Mammary epithelial cell (primary cell): ENCODE data around the gene CTDSP1.

Experiments used
- EZH2 ChIP-seq: IDR thresholded peaks from 2 replicates; pipeline ENCODE4 v1.6.1; 2012; ENCODE audit warnings: low read length, inconsistent platforms, borderline replicate concordance
- TF ChIP-seq, protein P1 (sequence below), 2 donors: IDR thresholded peaks in 1 of 2; conservative IDR thresholded peaks in 1 of 2; 2 replicates each; pipeline ENCODE4 v1.5.1; 2011 to 2012; ENCODE audit warnings: inconsistent platforms in 2 of 2, low read length in 2 of 2, mild to moderate bottlenecking in 2 of 2, control low read depth in 1 of 2, low read depth in 1 of 2; ENCODE audit not compliant: insufficient read depth in 1 of 2; ENCODE audit errors: extremely low read depth in 1 of 2

DNA sequence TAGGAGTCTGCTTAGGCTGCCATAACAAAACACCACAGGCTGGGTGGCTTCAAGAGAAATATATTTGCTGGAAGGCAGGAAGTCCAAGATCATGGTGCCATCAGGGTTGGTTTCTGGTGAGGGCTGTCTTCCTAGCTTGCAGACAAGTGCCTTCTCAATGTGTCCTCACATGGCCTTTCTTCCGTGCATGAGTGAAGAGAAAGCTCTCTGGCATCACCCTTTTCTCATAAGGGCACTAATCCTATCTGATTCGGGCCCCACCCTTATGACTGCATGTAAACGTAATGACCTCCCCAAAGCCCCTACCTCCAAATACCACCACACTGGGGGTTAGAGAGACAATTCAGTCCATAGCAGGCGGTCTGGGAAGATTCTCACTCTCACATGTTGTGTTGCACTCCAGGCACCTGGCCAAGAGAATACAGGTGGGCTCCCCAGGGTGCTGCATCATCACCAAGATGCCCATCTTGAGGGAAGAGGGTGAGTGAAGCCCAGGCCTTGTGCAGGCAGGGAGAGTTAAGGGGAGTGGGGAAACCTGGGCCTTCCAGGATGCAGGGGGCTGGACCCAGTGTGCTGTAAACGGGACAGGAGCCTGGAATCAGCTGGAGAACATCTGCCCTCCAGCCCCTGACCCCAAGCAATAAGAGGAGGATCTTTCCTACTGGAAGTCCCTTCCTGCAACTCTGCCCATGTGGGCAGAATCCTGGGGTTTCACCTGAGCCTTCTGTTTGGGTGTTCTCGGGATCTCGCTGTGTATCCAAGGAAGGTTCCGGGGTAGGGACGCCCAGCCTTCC lies 32.9 kb upstream of the CTDSP1 start:
- TF ChIP-seq, protein P1, sequence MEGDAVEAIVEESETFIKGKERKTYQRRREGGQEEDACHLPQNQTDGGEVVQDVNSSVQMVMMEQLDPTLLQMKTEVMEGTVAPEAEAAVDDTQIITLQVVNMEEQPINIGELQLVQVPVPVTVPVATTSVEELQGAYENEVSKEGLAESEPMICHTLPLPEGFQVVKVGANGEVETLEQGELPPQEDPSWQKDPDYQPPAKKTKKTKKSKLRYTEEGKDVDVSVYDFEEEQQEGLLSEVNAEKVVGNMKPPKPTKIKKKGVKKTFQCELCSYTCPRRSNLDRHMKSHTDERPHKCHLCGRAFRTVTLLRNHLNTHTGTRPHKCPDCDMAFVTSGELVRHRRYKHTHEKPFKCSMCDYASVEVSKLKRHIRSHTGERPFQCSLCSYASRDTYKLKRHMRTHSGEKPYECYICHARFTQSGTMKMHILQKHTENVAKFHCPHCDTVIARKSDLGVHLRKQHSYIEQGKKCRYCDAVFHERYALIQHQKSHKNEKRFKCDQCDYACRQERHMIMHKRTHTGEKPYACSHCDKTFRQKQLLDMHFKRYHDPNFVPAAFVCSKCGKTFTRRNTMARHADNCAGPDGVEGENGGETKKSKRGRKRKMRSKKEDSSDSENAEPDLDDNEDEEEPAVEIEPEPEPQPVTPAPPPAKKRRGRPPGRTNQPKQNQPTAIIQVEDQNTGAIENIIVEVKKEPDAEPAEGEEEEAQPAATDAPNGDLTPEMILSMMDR (conservative IDR thresholded peaks at IDR 0.05 in 1 of 2, IDR thresholded peaks at IDR 0.05 in 1 of 2; ENCODE audit: extremely low read depth in 1 of 2, insufficient read depth in 1 of 2, low read depth in 1 of 2, low read length in 2 of 2): no peak
- TF ChIP-seq EZH2: no peak
